Activated CD8-positive, alpha-beta memory T cell treated with anti-CD3 and anti-CD28 coated beads, Interleukin-2, amount 50 U/mL, for 24 hours (primary cell): ENCODE measurements around the gene QRICH1.
"Not testable (repeated sequence)": the region's sequence is repeated elsewhere in the genome, so short reads cannot be mapped to it uniquely, and the experiment has no call there.

ENCODE experiments used
- DNase-seq: peaks from one replicate; pipeline ENCODE4 v3.0.0-alpha.2; 2020; ENCODE audit errors: extremely low read depth

Gene QRICH1

GRCh38 chr3:49017229-49017970 is 76.5 kb downstream of the QRICH1 start:
- DNase-seq: no peak

- DNase-seq: no peak
Measured at GRCh38 chr3:49016414-49017228, 77.2 kb downstream of the QRICH1 start.

GRCh38 chr3:49015765-49016164 is 78.1 kb downstream of the QRICH1 start:
- DNase-seq: no peak

GRCh38 chr3:49015072-49015471 is 78.8 kb downstream of the QRICH1 start:
- no peak for DNase-seq

- DNase-seq: no peak
Measured at GRCh38 chr3:49013738-49014660, 79.9 kb downstream of the QRICH1 start.

- DNase-seq: no peak
Measured at GRCh38 chr3:49013113-49013737, 80.6 kb downstream of the QRICH1 start.

- no peak for DNase-seq
Measured at GRCh38 chr3:49012441-49013017, 81.3 kb downstream of the QRICH1 start.

- DNase-seq: no peak
Measured at GRCh38 chr3:49009396-49009795, 84.5 kb downstream of the QRICH1 start.

GRCh38 chr3:49008627-49009026 is 85.2 kb downstream of the QRICH1 start:
- DNase-seq: not testable (repeated sequence)

GRCh38 chr3:49007771-49008528 is 85.9 kb downstream of the QRICH1 start:
- DNase-seq: peak; percentile 51

- peak; percentile 96 for DNase-seq
Measured at GRCh38 chr3:49007068-49007770, 86.7 kb downstream of the QRICH1 start, which contains the start of gene WDR6. Gene WDR6 (plus strand): TSS chr3:49007391. CDS start chr3:49007432, 41 bp downstream.

GRCh38 chr3:49006408-49007067 is 87.3 kb downstream of the QRICH1 start:
- DNase-seq: no peak

- DNase-seq: no peak
Measured at GRCh38 chr3:49005998-49006397, 87.9 kb downstream of the QRICH1 start.

- no peak for DNase-seq
Measured at GRCh38 chr3:49005303-49005680, 88.6 kb downstream of the QRICH1 start.

GRCh38 chr3:49004352-49005302 is 89.2 kb downstream of the QRICH1 start:
- no peak for DNase-seq

GRCh38 chr3:49001155-49001554 is 92.7 kb downstream of the QRICH1 start:
- no peak for DNase-seq

- no peak for DNase-seq
Measured at GRCh38 chr3:48999085-48999858, 94.6 kb downstream of the QRICH1 start.
